OCI-LY1 (cell line): ENCODE measurements around the gene ZNF365.

Experiments
- H2AFZ ChIP-seq: fragments of 200-600 bp; sonication (generic), shearing (Covaris generic); 2 replicates; pipeline ENCODE4 v1.6.0; 2014; ENCODE audit warnings: antibody characterized with exemption, mild to moderate bottlenecking, low read length
- H3F3A ChIP-seq: fragments of 200-600 bp; sonication (generic), shearing (Covaris generic); 2 replicates; pipeline ENCODE4 v1.6.0; 2014; ENCODE audit warnings: mild to moderate bottlenecking, antibody characterized with exemption, low read length, moderate library complexity; ENCODE audit not compliant: insufficient read depth
- H3K27ac ChIP-seq: fragments of 200-600 bp; sonication (generic); 2 replicates; pipeline ENCODE4 v1.5.1; 2014; ENCODE audit warnings: low read length, mixed run types, mild to moderate bottlenecking, low read depth; ENCODE audit not compliant: poor library complexity, severe bottlenecking
- H3K27me3 ChIP-seq: fragments of 200-600 bp; sonication (generic); 2 replicates; pipeline ENCODE4 v1.6.0; 2014; ENCODE audit warnings: antibody characterized with exemption, mild to moderate bottlenecking, low read length, moderate library complexity; ENCODE audit not compliant: insufficient read depth
- H3K36me3 ChIP-seq: fragments of 200-600 bp; sonication (generic); 2 replicates; pipeline ENCODE4 v1.6.1; 2014; ENCODE audit warnings: mild to moderate bottlenecking, antibody characterized with exemption, low read length, moderate library complexity, mixed read lengths; ENCODE audit not compliant: insufficient read depth
- H3K4me1 ChIP-seq: fragments of 200-600 bp; sonication (generic); 2 replicates; pipeline ENCODE4 v1.5.1; 2014; ENCODE audit warnings: mild to moderate bottlenecking, low read length, moderate library complexity; ENCODE audit not compliant: insufficient read depth, severe bottlenecking
- H3K4me2 ChIP-seq: fragments of 200-600 bp; sonication (generic), shearing (Covaris generic); 2 replicates; pipeline ENCODE4 v1.6.1; 2014; ENCODE audit warnings: low read length
- H3K4me3 ChIP-seq: fragments of 200-600 bp; sonication (generic); 2 replicates; pipeline ENCODE4 v1.5.1; 2014; ENCODE audit warnings: low read length, low read depth, mild to moderate bottlenecking, mixed read lengths; ENCODE audit not compliant: poor library complexity, severe bottlenecking
- H3K79me2 ChIP-seq: fragments of 200-600 bp; shearing (Covaris generic); 2 replicates; pipeline ENCODE4 v1.6.1; 2016; ENCODE audit warnings: mixed run types, low read length, mixed read lengths; ENCODE audit not compliant: insufficient read depth
- H3K9ac ChIP-seq: fragments of 200-600 bp; sonication (generic), shearing (Covaris generic); 2 replicates; pipeline ENCODE4 v1.6.1; 2014; ENCODE audit warnings: mild to moderate bottlenecking, low read length, mixed read lengths
- H3K9me2 ChIP-seq: fragments of 200-600 bp; sonication (generic), shearing (Covaris generic); 2 replicates; pipeline ENCODE4 v1.6.1; 2014; ENCODE audit warnings: low read depth, mild to moderate bottlenecking, low read length, mixed read lengths
- H3K9me3 ChIP-seq: fragments of 200-600 bp; shearing (Covaris generic); 2 replicates; pipeline ENCODE4 v1.6.1; 2014; ENCODE audit warnings: low read length, mixed read lengths
- H4K20me1 ChIP-seq: fragments of 200-600 bp; sonication (generic), shearing (Covaris generic); 2 replicates; pipeline ENCODE4 v1.6.0; 2016; ENCODE audit warnings: mild to moderate bottlenecking, low read length; ENCODE audit not compliant: insufficient read depth
- EZH2 ChIP-seq: fragments of 200-600 bp; sonication (generic), shearing (Covaris generic); IDR thresholded peaks from 2 replicates; pipeline ENCODE4 v1.8.0; 2017; ENCODE audit warnings: borderline replicate concordance, mixed run types, mild to moderate bottlenecking, antibody characterized with exemption, low read length, moderate library complexity, mixed read lengths
- TF ChIP-seq, protein P1 (sequence below): fragments of 200-600 bp; sonication (generic), shearing (Covaris generic); IDR thresholded peaks from 2 replicates; pipeline ENCODE4 v1.5.1; 2017; ENCODE audit warnings: mild to moderate bottlenecking, antibody characterized with exemption, low read length, moderate library complexity, mixed read lengths

The ZNF365 gene

DNA sequence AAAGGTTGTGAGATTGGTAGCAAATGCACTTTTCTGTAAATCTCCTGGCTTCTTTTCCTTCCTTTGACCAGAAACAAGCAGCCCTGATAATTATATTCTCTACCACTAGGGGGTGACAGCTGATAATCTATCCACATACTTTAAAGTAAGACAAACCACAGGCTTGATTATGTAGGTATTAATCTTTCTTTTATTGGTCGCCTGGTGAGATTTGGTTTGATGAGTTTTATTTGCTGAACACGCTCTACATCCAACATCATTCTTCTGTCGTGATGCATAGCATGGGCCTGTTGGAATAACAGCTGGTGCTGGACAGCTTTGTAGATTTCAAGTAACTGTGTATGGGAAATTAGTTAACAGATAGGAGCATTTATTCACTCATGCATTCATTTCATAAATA, 63.5 kb downstream of the ZNF365 start:
- H3K9ac ChIP-seq, result no peak overlapping the region
- H3K79me2 ChIP-seq, result no peaks in the 10 kb centered on the region
- no peak overlapping the region for H3K27ac ChIP-seq
- no peaks in the 10 kb centered on the region for H3K9me3 ChIP-seq
- H3K36me3 ChIP-seq, result no peaks in the 10 kb centered on the region
- no peaks in the 10 kb centered on the region for H3K27me3 ChIP-seq
- no peaks in the 10 kb centered on the region for H4K20me1 ChIP-seq
- no peak overlapping the region for H3K4me3 ChIP-seq
- TF ChIP-seq, protein P1, sequence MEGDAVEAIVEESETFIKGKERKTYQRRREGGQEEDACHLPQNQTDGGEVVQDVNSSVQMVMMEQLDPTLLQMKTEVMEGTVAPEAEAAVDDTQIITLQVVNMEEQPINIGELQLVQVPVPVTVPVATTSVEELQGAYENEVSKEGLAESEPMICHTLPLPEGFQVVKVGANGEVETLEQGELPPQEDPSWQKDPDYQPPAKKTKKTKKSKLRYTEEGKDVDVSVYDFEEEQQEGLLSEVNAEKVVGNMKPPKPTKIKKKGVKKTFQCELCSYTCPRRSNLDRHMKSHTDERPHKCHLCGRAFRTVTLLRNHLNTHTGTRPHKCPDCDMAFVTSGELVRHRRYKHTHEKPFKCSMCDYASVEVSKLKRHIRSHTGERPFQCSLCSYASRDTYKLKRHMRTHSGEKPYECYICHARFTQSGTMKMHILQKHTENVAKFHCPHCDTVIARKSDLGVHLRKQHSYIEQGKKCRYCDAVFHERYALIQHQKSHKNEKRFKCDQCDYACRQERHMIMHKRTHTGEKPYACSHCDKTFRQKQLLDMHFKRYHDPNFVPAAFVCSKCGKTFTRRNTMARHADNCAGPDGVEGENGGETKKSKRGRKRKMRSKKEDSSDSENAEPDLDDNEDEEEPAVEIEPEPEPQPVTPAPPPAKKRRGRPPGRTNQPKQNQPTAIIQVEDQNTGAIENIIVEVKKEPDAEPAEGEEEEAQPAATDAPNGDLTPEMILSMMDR, result peak; percentile 83
- no peak for TF ChIP-seq EZH2
- no peaks in the 10 kb centered on the region for H3K4me1 ChIP-seq
- H3K4me2 ChIP-seq, result no peak overlapping the region
- H3F3A ChIP-seq, result no peaks in the 10 kb centered on the region
- H2AFZ ChIP-seq, result no peak overlapping the region
- H3K9me2 ChIP-seq, result no peaks in the 10 kb centered on the region

DNA sequence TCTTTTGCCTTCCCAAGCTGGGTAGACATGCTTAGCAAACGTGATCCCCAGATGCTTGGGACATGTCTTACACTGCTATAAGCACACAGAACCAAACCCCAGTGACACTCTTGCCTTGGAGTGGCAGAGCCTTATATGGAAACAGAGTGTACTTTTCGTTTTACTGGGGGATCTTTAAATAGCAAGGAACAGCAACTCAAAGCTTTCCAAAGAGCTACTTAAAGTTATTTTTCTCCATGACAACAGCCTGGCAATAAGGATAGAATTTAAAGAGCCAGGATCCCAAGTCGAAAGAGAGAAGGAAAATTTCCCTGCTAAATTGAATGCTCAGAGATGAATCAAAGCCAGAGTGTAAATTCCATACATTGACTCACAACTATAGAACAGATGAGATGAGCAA, 67.8 kb downstream of the ZNF365 start:
- no peak overlapping the region for H3K4me2 ChIP-seq
- H3K9me2 ChIP-seq, result no peaks in the 10 kb centered on the region
- H3K9me3 ChIP-seq, result no peaks in the 10 kb centered on the region
- H3K4me1 ChIP-seq, result no peaks in the 10 kb centered on the region
- no peaks in the 10 kb centered on the region for H3K36me3 ChIP-seq
- H4K20me1 ChIP-seq, result no peaks in the 10 kb centered on the region
- TF ChIP-seq, protein P1, result no peak
- TF ChIP-seq EZH2, result no peak
- no peak overlapping the region for H2AFZ ChIP-seq
- H3K27ac ChIP-seq, result no peak overlapping the region
- H3K27me3 ChIP-seq, result no peaks in the 10 kb centered on the region
- no peaks in the 10 kb centered on the region for H3K79me2 ChIP-seq
- H3K4me3 ChIP-seq, result no peak overlapping the region
- no peak overlapping the region for H3K9ac ChIP-seq
- no peaks in the 10 kb centered on the region for H3F3A ChIP-seq

DNA sequence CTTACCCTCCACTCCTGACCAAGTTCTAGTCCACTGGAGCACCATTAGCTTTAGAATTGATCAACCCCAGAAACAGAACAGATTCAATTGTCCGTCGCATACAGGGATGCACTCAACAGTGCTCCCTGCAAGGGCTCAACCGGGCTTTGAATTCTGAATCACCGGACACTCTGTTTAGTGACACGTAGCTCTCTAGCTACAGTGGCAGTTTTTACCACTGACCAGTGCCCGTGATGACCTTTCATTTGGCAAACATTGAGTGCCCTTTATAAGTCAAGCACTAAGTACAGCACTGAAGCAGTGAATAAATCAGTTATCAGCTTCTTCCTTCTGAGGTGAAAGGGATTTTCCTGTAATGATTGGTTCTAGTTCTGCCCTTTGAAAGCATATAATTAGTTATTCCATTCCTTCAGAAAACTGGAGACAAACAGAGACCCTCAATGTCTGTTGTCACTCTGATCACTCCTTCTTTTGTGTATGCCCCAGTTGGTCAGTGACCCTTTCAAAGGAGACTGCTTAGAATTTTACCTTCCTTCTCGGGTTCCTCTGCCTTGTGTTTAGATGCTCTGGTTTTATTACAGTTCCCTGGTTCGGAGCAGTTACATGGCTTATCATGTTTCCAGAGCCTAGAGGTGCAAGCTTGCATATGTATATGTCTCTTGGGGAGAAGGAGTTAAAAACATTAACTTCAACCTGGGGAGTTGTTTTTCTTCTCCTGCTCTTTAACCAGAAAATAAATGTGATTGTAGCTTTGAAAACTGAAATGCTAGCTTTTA, 68.9 kb downstream of the ZNF365 start:
- Histone ChIP-seq H4K20me1 (no peaks in the 10 kb centered on the region), H3K4me1 (no peaks in the 10 kb centered on the region), H3K4me3 (no peak overlapping the region), H3F3A (no peaks in the 10 kb centered on the region), H3K36me3 (no peaks in the 10 kb centered on the region), H3K9me2 (no peaks in the 10 kb centered on the region), H2AFZ (no peak overlapping the region), H3K79me2 (no peaks in the 10 kb centered on the region), H3K27me3 (no peaks in the 10 kb centered on the region), H3K9ac (no peak overlapping the region), H3K4me2 (no peak overlapping the region), H3K9me3 (no peaks in the 10 kb centered on the region), H3K27ac (no peak overlapping the region)
- TF ChIP-seq, protein P1, result no peak
- TF ChIP-seq EZH2, result no peak
